Astrocyte of the cerebellum (primary cell): ENCODE measurements around the gene MYL4.
A peak's percentile ranks its signal among the peaks of the same experiment; 100 is the strongest.

Experiments used
- DNase-seq: peaks from one replicate; pipeline ENCODE4 v3.0.0-alpha.2; 2011; ENCODE audit warnings: low read depth
- H3K4me3 ChIP-seq: 2 replicates; pipeline ENCODE4 v1.5.1; 2011; ENCODE audit warnings: mild to moderate bottlenecking, low read depth, low read length, moderate library complexity
- in situ Hi-C: cut with HindIII; loops from 2 replicates; pipeline ENCODE4 v1.10.0; 2017; ENCODE audit warnings: low sequenced_read_pairs
- TF ChIP-seq, protein P1 (sequence below): IDR thresholded peaks from 2 replicates; pipeline ENCODE4 v1.5.1; 2012; ENCODE audit warnings: low read length, low read depth, moderate library complexity, mild to moderate bottlenecking; ENCODE audit errors: missing control alignments

The MYL4 gene

GRCh38 chr17:47246120-47246519 lies 37.0 kb downstream of the MYL4 start:
- no peak for DNase-seq
- H3K4me3 ChIP-seq = no peak overlapping the region
- TF ChIP-seq, protein P1, sequence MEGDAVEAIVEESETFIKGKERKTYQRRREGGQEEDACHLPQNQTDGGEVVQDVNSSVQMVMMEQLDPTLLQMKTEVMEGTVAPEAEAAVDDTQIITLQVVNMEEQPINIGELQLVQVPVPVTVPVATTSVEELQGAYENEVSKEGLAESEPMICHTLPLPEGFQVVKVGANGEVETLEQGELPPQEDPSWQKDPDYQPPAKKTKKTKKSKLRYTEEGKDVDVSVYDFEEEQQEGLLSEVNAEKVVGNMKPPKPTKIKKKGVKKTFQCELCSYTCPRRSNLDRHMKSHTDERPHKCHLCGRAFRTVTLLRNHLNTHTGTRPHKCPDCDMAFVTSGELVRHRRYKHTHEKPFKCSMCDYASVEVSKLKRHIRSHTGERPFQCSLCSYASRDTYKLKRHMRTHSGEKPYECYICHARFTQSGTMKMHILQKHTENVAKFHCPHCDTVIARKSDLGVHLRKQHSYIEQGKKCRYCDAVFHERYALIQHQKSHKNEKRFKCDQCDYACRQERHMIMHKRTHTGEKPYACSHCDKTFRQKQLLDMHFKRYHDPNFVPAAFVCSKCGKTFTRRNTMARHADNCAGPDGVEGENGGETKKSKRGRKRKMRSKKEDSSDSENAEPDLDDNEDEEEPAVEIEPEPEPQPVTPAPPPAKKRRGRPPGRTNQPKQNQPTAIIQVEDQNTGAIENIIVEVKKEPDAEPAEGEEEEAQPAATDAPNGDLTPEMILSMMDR = no peak
- in situ Hi-C loops = no loop called here

- H3K4me3 ChIP-seq = no peak overlapping the region
- no peak for DNase-seq
- TF ChIP-seq, protein P1 = no peak
- in situ Hi-C loops = no loop called here
Measured at GRCh38 chr17:47250855-47251254, 41.7 kb downstream of the MYL4 start.

DNA sequence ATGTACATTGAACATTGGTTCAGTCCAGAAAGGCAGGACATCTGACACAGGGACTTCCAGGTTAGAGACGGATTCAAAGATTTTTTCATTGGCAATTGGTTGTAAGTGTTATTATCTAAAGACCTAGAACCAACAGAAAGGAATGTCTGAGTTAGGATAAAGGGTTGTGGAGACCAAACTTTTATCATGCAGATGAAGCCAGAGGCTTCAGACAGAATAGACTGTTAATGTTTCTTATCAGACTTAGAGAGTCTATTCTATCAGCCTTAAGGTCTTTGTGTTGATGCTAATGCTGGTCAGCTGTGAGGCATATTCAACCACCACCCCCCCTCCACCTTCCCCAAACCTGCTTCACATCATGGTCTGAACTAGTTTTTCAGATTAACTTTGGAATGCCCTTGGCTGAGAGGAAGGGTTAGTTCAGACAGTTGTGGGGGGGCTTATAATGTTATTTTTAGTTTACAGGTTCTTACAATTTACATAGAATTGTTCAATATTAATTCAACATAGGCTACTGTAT lies 42.3 kb downstream of the MYL4 start:
- DNase-seq = no peak
- TF ChIP-seq, protein P1 = no peak
- H3K4me3 ChIP-seq = no peak overlapping the region
- in situ Hi-C loops = no loop called here

GRCh38 chr17:47252209-47252608 lies 43.1 kb downstream of the MYL4 start:
- no peak overlapping the region for H3K4me3 ChIP-seq
- in situ Hi-C loops = no loop called here
- DNase-seq = no peak
- TF ChIP-seq, protein P1 = no peak

- TF ChIP-seq, protein P1 = no peak
- H3K4me3 ChIP-seq = peak overlapping the region; percentile 57
- in situ Hi-C loops = no loop called here
- DNase-seq = no peak
Measured at GRCh38 chr17:47252766-47253512, 43.8 kb downstream of the MYL4 start.

DNA sequence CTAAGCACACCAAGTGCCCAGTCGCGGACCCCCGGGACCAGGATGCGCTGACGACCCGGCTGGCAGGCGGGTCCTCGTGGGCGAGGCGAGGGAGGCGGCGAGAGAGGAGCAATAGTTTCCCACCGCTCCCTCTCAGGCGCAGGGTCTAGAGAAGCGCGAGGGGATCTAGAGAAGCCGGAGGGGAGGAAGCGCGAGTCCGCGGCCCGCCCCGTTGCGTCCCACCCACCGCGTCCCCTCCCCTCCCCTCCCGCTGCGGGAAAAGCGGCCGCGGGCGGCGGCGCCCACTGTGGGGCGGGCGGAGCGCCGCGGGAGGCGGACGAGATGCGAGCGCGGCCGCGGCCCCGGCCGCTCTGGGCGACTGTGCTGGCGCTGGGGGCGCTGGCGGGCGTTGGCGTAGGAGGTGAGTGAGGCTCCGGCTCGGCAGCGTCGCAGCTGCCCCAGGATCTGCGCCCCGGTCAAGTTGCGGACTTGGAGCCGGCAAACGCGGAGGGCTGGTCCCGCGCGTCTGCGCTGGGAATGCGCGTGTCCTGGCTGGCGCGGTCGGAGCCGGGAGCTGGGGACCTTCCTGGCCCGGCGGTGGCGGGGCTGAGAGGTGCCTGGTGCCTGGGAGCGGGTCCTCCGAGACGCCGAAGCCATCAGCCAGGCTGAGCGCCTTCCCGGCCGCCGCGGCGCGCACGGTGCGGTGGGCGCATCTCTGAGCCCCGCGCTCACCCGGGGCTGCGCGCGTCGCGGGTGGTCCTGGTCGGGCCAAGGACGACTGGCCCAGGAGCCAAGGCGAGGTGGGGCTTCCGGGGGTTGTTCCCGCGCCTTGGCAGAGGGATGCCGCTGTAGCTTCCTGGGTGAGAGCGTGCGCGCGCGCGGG lies 44.6 kb downstream of the MYL4 start, which contains the start of gene ITGB3:
TSS of gene ITGB3 (plus strand) at position 287 of the 862 bp plus-strand sequence. CDS start at position 322, 35 bp downstream.
- no peak for DNase-seq
- TF ChIP-seq, protein P1 = peak; percentile 45
- peak within 1 kb of the TSS; percentile 57 for H3K4me3 ChIP-seq
- in situ Hi-C loops = no loop called here
